Measurements from ENCODE around the gene ARAP1. TPM values are rescaled to one million over a fixed set of nuclear protein-coding genes. Genes with fewer than 3 reads are reported as not detected.

The ARAP1 gene
- total RNA-seq, 1 donor from 2014 or later = 17.6 TPM

DNA sequence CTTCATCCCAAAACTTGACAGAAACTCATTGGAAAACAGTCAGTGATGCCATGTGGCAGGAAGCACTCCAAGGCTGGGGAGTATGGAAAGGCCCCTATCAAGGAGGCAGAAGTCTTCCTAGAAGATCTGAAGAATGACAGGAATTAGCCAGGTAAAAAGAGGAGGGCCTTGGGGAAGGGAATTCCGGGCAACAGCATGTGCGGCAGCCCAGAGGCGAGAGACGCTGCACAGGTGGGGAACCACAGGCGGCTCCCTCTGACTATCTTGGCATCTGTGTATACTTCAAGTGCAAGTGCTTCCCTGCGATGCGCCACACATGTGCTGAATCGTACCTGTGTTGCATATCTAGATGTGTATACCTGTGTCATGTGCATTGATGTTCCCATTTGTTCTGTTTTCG, 90.7 kb downstream of the ARAP1 start:
- Histone ChIP-seq H3K36me3 (no peaks in the 10 kb centered on the region), H3K4me1 (peaks cover 19% of the 10 kb centered on the region), H3K79me2 (ENCODE audit: low read depth) (no peaks in the 10 kb centered on the region), H3K27ac (no peak overlapping the region), H3F3A (ENCODE audit: low read depth) (peaks cover 11% of the 10 kb centered on the region), H3K4me3 (no peak overlapping the region), H3K9me3 (ENCODE audit: low read depth) (no peaks in the 10 kb centered on the region), H4K20me1 (ENCODE audit: low read depth) (no peaks in the 10 kb centered on the region), H3K9ac (no peak overlapping the region), H3K4me2 (no peak overlapping the region), H2AFZ (replicated peaks) (no peak overlapping the region), H3K27me3 (no peaks in the 10 kb centered on the region)
- peak overlapping the region; percentile 3 for H3K27ac Mint-ChIP-seq
- H3K4me3 Mint-ChIP-seq = no peak overlapping the region
- H3K36me3 Mint-ChIP-seq = no peaks in the 10 kb centered on the region
- no peaks in the 10 kb centered on the region for H3K9me3 Mint-ChIP-seq
- TF ChIP-seq EZH2phosphoT487 (IDR thresholded peaks at IDR 0.05) (no peak), EZH2 (IDR thresholded peaks at IDR 0.05) (no peak)
- TF ChIP-seq, protein P1, sequence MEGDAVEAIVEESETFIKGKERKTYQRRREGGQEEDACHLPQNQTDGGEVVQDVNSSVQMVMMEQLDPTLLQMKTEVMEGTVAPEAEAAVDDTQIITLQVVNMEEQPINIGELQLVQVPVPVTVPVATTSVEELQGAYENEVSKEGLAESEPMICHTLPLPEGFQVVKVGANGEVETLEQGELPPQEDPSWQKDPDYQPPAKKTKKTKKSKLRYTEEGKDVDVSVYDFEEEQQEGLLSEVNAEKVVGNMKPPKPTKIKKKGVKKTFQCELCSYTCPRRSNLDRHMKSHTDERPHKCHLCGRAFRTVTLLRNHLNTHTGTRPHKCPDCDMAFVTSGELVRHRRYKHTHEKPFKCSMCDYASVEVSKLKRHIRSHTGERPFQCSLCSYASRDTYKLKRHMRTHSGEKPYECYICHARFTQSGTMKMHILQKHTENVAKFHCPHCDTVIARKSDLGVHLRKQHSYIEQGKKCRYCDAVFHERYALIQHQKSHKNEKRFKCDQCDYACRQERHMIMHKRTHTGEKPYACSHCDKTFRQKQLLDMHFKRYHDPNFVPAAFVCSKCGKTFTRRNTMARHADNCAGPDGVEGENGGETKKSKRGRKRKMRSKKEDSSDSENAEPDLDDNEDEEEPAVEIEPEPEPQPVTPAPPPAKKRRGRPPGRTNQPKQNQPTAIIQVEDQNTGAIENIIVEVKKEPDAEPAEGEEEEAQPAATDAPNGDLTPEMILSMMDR (IDR thresholded peaks at IDR 0.05) = no peak
- H3K27me3 Mint-ChIP-seq (ENCODE audit: insufficient read depth, low read depth) = peaks cover 13% of the 10 kb centered on the region
- peaks cover 47% of the 10 kb centered on the region for H3K4me1 Mint-ChIP-seq
- DNase-seq (ENCODE audit: low spot score) = no peak

DNA sequence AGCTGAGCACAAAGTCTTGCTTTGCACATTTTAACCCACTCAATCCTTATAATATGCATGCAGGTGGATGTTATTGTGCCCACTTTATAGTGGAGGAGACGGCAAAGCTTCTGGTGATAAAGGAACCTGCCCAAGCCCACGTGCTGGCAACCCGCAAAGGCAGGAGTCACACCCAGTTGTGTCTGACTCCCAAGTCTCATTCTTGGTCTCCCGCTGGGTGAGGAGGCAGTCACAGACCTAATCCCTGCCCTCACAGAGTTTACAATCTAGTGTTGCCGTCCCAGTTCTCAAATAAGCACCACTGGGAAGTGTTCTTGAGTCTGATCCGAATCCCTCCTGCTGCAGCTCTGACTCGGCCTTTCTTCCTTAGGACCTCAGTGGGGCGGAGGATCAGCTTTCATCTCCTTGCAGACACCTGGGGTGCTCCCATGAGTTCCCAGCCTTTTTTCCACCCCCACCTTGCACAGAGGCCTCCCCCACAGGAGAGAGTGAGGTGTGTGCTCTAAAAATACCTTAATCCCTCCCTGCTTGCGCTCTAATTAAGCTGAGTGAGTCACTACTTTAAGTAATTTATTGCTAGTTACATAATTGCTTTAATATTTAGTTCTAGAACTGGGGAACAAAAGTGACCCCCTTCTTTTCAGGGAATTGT, 93.1 kb downstream of the ARAP1 start:
- no peak overlapping the region for H3K4me3 Mint-ChIP-seq

DNA sequence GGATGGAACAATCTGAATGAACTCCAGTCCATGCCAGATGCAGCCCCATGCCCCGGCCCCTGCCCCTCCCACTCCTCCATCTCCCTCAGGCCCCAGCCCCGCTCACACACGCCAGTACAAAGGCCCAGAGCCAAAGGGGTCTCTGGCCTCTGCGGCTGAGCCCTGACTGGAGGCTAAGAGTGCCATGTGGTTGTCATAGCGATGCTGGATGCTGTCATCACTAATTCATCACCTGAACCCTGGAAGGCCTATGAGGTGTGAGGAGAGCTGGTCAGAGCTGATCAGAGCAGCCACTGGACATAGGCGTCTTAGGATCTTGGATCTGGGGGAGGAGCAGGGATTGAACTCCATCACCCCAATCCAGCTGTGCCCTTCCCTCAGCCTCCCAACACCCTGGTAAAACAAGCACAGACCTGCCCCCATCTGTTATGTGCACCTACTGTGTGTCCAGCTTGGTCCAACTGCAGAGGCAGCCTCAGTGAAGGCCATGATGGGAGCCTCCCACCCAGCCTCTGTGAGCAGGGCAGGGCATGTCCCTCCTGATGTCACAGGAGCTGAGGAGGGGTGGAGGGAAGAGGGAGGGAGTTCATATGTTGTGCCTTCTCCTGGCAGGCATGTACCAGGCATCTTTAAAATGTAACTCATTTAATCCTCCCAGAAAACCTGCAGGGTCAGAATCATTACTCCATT, 94.7 kb downstream of the ARAP1 start:
- no peak overlapping the region for H3K4me3 Mint-ChIP-seq
- no peak overlapping the region for H3K27ac ChIP-seq
- H3K27me3 Mint-ChIP-seq (ENCODE audit: insufficient read depth, low read depth) = peaks cover 13% of the 10 kb centered on the region
- peak overlapping the region; percentile 60 for H3K4me2 ChIP-seq
- H3F3A ChIP-seq (ENCODE audit: low read depth) = peaks cover 20% of the 10 kb centered on the region
- no peak overlapping the region for H3K9ac ChIP-seq
- peak; percentile 56 for DNase-seq (ENCODE audit: low spot score)
- no peaks in the 10 kb centered on the region for H3K27me3 ChIP-seq
- peaks cover 30% of the 10 kb centered on the region for H3K4me1 ChIP-seq
- H3K4me1 Mint-ChIP-seq = peaks cover 63% of the 10 kb centered on the region
- H3K9me3 Mint-ChIP-seq = no peaks in the 10 kb centered on the region
- H3K79me2 ChIP-seq (ENCODE audit: low read depth) = no peaks in the 10 kb centered on the region
- no peaks in the 10 kb centered on the region for H3K36me3 ChIP-seq
- no peak overlapping the region for H3K4me3 ChIP-seq
- no peaks in the 10 kb centered on the region for H3K36me3 Mint-ChIP-seq
- no peaks in the 10 kb centered on the region for H3K9me3 ChIP-seq (ENCODE audit: low read depth)
- TF ChIP-seq EZH2 (IDR thresholded peaks at IDR 0.05) (no peak), EZH2phosphoT487 (IDR thresholded peaks at IDR 0.05) (no peak)
- TF ChIP-seq, protein P1 (IDR thresholded peaks at IDR 0.05) = no peak
- H4K20me1 ChIP-seq (ENCODE audit: low read depth) = no peaks in the 10 kb centered on the region
- peak overlapping the region; percentile 65 for H2AFZ ChIP-seq (replicated peaks)
- peak overlapping the region; percentile 50 for H3K27ac Mint-ChIP-seq

More for the DNA sequence above, 93.1 kb downstream of the ARAP1 start:
- no peaks in the 10 kb centered on the region for H3K9me3 Mint-ChIP-seq
- no peak overlapping the region for H3K27ac ChIP-seq
- no peaks in the 10 kb centered on the region for H3K36me3 ChIP-seq
- no peaks in the 10 kb centered on the region for H3K79me2 ChIP-seq (ENCODE audit: low read depth)
- no peaks in the 10 kb centered on the region for H3K27me3 ChIP-seq
- no peak overlapping the region for H2AFZ ChIP-seq (replicated peaks)
- no peak overlapping the region for H3K4me2 ChIP-seq
- H3K27ac Mint-ChIP-seq = peak overlapping the region; percentile 85
- H3K9ac ChIP-seq = no peak overlapping the region
- no peaks in the 10 kb centered on the region for H4K20me1 ChIP-seq (ENCODE audit: low read depth)
- no peaks in the 10 kb centered on the region for H3K9me3 ChIP-seq (ENCODE audit: low read depth)
- peaks cover 54% of the 10 kb centered on the region for H3K4me1 Mint-ChIP-seq
- H3K4me3 ChIP-seq = no peak overlapping the region
- H3K4me1 ChIP-seq = peaks cover 19% of the 10 kb centered on the region
- DNase-seq (ENCODE audit: low spot score) = no peak
- peaks cover 11% of the 10 kb centered on the region for H3F3A ChIP-seq (ENCODE audit: low read depth)
- peaks cover 16% of the 10 kb centered on the region for H3K27me3 Mint-ChIP-seq (ENCODE audit: insufficient read depth, low read depth)
- H3K36me3 Mint-ChIP-seq = no peaks in the 10 kb centered on the region
- TF ChIP-seq EZH2phosphoT487 (IDR thresholded peaks at IDR 0.05) = no peak
- TF ChIP-seq, protein P1 (IDR thresholded peaks at IDR 0.05) = no peak
- TF ChIP-seq EZH2 (IDR thresholded peaks at IDR 0.05) = no peak
